Osteoblast (primary cell): ENCODE data around the gene IL36B. TPM values are rescaled to one million over a fixed set of nuclear protein-coding genes. Genes with fewer than 3 reads are reported as not detected.

ENCODE experiments used
- DNase-seq: peaks from one replicate; pipeline ENCODE4 v3.0.0; 2011; ENCODE audit warnings: low spot score, mixed read lengths; ENCODE audit not compliant: insufficient read length; ENCODE audit errors: missing footprints
- H2AFZ ChIP-seq: 2 replicates; pipeline ENCODE4 v1.6.0; 2011; ENCODE audit warnings: mild to moderate bottlenecking, low read length
- H3K27ac ChIP-seq: 2 replicates; pipeline ENCODE4 v1.5.1; 2011; ENCODE audit warnings: mild to moderate bottlenecking, low read depth, low read length, moderate library complexity
- H3K27me3 ChIP-seq: 2 replicates; pipeline ENCODE4 v1.6.0; 2012; ENCODE audit warnings: mild to moderate bottlenecking, control low read depth, inconsistent platforms, low read length, moderate library complexity; ENCODE audit not compliant: insufficient read depth
- H3K36me3 ChIP-seq: 2 replicates; pipeline ENCODE4 v1.5.1; 2011; ENCODE audit warnings: mild to moderate bottlenecking, low read length, control low read depth, moderate library complexity; ENCODE audit not compliant: insufficient read depth
- H3K4me1 ChIP-seq: 2 replicates; pipeline ENCODE4 v1.5.1; 2011; ENCODE audit warnings: mild to moderate bottlenecking, low read length, control low read depth, moderate library complexity; ENCODE audit not compliant: insufficient read depth
- H3K4me2 ChIP-seq: 2 replicates; pipeline ENCODE4 v1.6.0; 2011; ENCODE audit warnings: mild to moderate bottlenecking, low read length; ENCODE audit not compliant: insufficient read depth
- H3K4me3 ChIP-seq: fragments of 200-600 bp; sonication (generic); 3 replicates; pipeline ENCODE4 v1.5.1; 2012; ENCODE audit warnings: mild to moderate bottlenecking, low read length, inconsistent platforms; ENCODE audit not compliant: insufficient read depth
- H3K79me2 ChIP-seq: 2 replicates; pipeline ENCODE4 v1.6.0; 2012; ENCODE audit warnings: mild to moderate bottlenecking, low read length, control low read depth, inconsistent platforms; ENCODE audit not compliant: insufficient read depth
- H3K9me3 ChIP-seq: 2 replicates; pipeline ENCODE4 v1.5.1; 2011; ENCODE audit warnings: low read depth, low read length, control low read depth
- H4K20me1 ChIP-seq: 2 replicates; pipeline ENCODE4 v1.6.0; 2012; ENCODE audit warnings: mild to moderate bottlenecking, low read length, control low read depth; ENCODE audit not compliant: insufficient read depth
- total RNA-seq: library from RNA; depleted of rRNA; stranded (reverse); fragments of >200 nt; gene quantifications from 2 replicates; pipeline ENCODE4 v1.2.3, GENCODE V29; 2012
- TF ChIP-seq, protein P1 (sequence below): IDR thresholded peaks from 2 replicates; pipeline ENCODE4 v1.5.1; 2011; ENCODE audit warnings: mild to moderate bottlenecking, low read depth, low read length, moderate library complexity; ENCODE audit errors: extremely low read depth

Gene IL36B
- total RNA-seq, 1 donor, result not detected

DNA sequence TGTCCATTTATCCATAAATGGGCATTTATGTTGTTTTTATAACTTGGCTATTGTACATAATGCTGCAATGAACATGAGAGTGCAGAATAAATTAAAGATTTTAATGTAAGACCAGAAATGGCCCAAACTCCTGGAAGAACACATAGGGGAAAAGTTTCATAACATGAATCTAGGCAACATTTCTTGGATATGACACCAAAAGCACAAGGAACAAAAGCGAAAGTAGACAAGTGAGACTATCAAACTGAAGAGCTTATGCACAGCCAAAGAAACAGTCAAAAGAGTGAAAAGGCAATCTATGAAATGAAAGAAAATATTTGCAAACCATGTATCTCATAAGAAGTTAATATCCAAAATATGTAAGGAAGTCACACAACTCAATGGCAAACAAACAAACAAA, 41.6 kb downstream of the IL36B start:
- no peaks in the 10 kb centered on the region for H3K79me2 ChIP-seq
- no peaks in the 10 kb centered on the region for H3K36me3 ChIP-seq
- TF ChIP-seq, protein P1, sequence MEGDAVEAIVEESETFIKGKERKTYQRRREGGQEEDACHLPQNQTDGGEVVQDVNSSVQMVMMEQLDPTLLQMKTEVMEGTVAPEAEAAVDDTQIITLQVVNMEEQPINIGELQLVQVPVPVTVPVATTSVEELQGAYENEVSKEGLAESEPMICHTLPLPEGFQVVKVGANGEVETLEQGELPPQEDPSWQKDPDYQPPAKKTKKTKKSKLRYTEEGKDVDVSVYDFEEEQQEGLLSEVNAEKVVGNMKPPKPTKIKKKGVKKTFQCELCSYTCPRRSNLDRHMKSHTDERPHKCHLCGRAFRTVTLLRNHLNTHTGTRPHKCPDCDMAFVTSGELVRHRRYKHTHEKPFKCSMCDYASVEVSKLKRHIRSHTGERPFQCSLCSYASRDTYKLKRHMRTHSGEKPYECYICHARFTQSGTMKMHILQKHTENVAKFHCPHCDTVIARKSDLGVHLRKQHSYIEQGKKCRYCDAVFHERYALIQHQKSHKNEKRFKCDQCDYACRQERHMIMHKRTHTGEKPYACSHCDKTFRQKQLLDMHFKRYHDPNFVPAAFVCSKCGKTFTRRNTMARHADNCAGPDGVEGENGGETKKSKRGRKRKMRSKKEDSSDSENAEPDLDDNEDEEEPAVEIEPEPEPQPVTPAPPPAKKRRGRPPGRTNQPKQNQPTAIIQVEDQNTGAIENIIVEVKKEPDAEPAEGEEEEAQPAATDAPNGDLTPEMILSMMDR, result no peak
- no peak overlapping the region for H3K4me3 ChIP-seq
- no peaks in the 10 kb centered on the region for H3K9me3 ChIP-seq
- H3K4me1 ChIP-seq, result peaks cover 6% of the 10 kb centered on the region
- H3K4me2 ChIP-seq, result no peak overlapping the region
- H4K20me1 ChIP-seq, result no peaks in the 10 kb centered on the region
- DNase-seq, result no peak
- no peak overlapping the region for H3K27ac ChIP-seq
- no peak overlapping the region for H2AFZ ChIP-seq
- H3K27me3 ChIP-seq, result peaks cover 7% of the 10 kb centered on the region

DNA sequence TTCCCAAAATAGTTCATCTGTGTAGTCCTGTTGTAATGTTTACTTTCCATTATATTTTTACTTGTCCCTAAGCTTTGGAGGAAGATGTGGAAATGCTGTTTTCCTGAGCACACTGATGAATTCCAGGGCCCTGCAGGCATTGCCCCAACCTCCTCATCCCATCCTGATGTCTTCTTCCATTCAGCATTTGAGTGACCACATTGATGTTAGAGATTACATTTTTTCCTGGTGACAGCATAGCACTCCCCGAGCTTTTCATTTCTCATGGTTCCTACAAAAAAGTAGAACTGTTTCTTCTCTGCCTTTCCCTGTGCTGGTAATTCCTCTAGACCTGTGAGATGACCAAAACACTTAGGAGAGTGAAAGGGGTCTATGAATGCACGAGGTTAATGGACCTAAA, 42.6 kb downstream of the IL36B start:
- Histone ChIP-seq H3K36me3 (no peaks in the 10 kb centered on the region), H3K79me2 (no peaks in the 10 kb centered on the region), H4K20me1 (no peaks in the 10 kb centered on the region), H3K27ac (no peak overlapping the region), H3K4me1 (peaks cover 6% of the 10 kb centered on the region), H3K4me2 (peak overlapping the region; percentile 37), H3K4me3 (no peak overlapping the region), H3K9me3 (no peaks in the 10 kb centered on the region), H3K27me3 (peaks cover 4% of the 10 kb centered on the region), H2AFZ (peak overlapping the region; percentile 60)
- no peak for DNase-seq
- TF ChIP-seq, protein P1, result no peak

DNA sequence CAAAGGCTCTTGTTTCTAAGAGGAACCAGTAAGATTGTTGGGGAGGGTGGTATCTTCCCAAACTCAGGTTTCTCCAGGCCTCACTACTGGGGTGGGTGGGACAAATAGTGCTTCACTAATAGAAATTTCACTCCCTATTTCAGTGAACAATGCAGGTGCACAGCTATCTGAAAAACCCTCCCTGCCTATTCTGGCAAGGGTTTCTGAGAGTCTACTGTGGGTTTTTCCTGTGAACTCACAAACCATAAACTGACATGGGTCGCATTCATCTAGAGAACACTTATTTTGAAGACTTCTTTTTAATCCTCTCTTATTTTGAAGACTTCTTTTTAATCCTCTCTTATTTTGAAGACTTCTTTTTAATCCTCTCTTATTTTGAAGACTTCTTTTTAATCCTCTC, 43.0 kb downstream of the IL36B start:
- no peaks in the 10 kb centered on the region for H3K9me3 ChIP-seq
- no peak overlapping the region for H3K4me2 ChIP-seq
- no peak for DNase-seq
- H3K36me3 ChIP-seq, result no peaks in the 10 kb centered on the region
- peaks cover 4% of the 10 kb centered on the region for H3K27me3 ChIP-seq
- no peak overlapping the region for H3K27ac ChIP-seq
- H4K20me1 ChIP-seq, result no peaks in the 10 kb centered on the region
- H2AFZ ChIP-seq, result no peak overlapping the region
- TF ChIP-seq, protein P1, result no peak
- no peaks in the 10 kb centered on the region for H3K79me2 ChIP-seq
- H3K4me1 ChIP-seq, result peaks cover 6% of the 10 kb centered on the region
- no peak overlapping the region for H3K4me3 ChIP-seq

DNA sequence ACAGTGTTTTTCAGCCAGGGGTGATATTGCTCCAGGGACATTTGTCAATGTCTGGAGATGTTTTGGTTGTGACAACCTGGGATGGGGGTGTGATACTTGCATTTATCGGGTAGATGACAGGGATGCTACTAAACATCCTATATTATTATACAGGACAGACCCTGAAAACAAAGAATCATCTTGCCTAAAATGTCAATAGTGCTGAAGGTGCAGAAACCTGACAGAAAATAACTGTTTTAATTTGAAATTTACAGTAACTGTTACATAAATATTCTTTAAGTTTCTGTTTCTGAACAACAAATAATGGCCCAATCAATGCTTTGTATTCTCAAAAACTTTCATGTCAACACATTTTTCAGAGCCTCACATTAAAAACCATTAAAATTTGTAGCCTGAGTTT, 45.4 kb downstream of the IL36B start:
- H3K4me1 ChIP-seq, result no peaks in the 10 kb centered on the region
- H3K9me3 ChIP-seq, result no peaks in the 10 kb centered on the region
- H3K4me2 ChIP-seq, result no peak overlapping the region
- TF ChIP-seq, protein P1, result no peak
- no peaks in the 10 kb centered on the region for H3K79me2 ChIP-seq
- DNase-seq, result no peak
- no peak overlapping the region for H2AFZ ChIP-seq
- H3K27me3 ChIP-seq, result peaks cover 4% of the 10 kb centered on the region
- no peaks in the 10 kb centered on the region for H4K20me1 ChIP-seq
- H3K4me3 ChIP-seq, result no peak overlapping the region
- H3K36me3 ChIP-seq, result no peaks in the 10 kb centered on the region
- H3K27ac ChIP-seq, result no peak overlapping the region
